ENCODE results near the gene RFX3.
A peak's percentile ranks its signal among the peaks of the same experiment; 100 is the strongest.

Gene RFX3

GRCh38 chr9:3268223-3268622 lies 257.6 kb downstream of the RFX3 start:
- FAIRE-seq: no peak

- FAIRE-seq: no peak
Measured at GRCh38 chr9:3263698-3264097, 262.1 kb downstream of the RFX3 start.

GRCh38 chr9:3262826-3263529 lies 262.8 kb downstream of the RFX3 start:
- no peak for FAIRE-seq

GRCh38 chr9:3261484-3261883 lies 264.3 kb downstream of the RFX3 start:
- FAIRE-seq: no peak

GRCh38 chr9:3256571-3257330 lies 269.1 kb downstream of the RFX3 start:
- FAIRE-seq: no peak

- FAIRE-seq: no peak
Measured at GRCh38 chr9:3251309-3251708, 274.5 kb downstream of the RFX3 start.

- peak; percentile 71 for FAIRE-seq
Measured at GRCh38 chr9:3250741-3251140, 275.1 kb downstream of the RFX3 start.

GRCh38 chr9:3247211-3247610 lies 278.6 kb downstream of the RFX3 start:
- FAIRE-seq: no peak

- FAIRE-seq: no peak
Measured at GRCh38 chr9:3246241-3246640, 279.6 kb downstream of the RFX3 start.

- FAIRE-seq: no peak
Measured at GRCh38 chr9:3244963-3245653, 280.7 kb downstream of the RFX3 start.

- FAIRE-seq: no peak
Measured at GRCh38 chr9:3243683-3244082, 282.1 kb downstream of the RFX3 start.

- no peak for FAIRE-seq
Measured at GRCh38 chr9:3241290-3241689, 284.5 kb downstream of the RFX3 start.

GRCh38 chr9:3240656-3241268 lies 285.0 kb downstream of the RFX3 start:
- FAIRE-seq: no peak

GRCh38 chr9:3239240-3239639 lies 286.6 kb downstream of the RFX3 start:
- FAIRE-seq: no peak

- FAIRE-seq: no peak
Measured at GRCh38 chr9:3238236-3238635, 287.6 kb downstream of the RFX3 start.

- no peak for FAIRE-seq
Measured at GRCh38 chr9:3237121-3237520, 288.7 kb downstream of the RFX3 start.

GRCh38 chr9:3235497-3235896 lies 290.3 kb downstream of the RFX3 start:
- FAIRE-seq: no peak

GRCh38 chr9:3224931-3225330 lies 300.9 kb downstream of the RFX3 start:
- no peak for FAIRE-seq

- FAIRE-seq: no peak
Measured at GRCh38 chr9:3215658-3216057, 310.1 kb downstream of the RFX3 start.

GRCh38 chr9:3214741-3215140 lies 311.1 kb downstream of the RFX3 start:
- FAIRE-seq: no peak

GRCh38 chr9:3205421-3206095 lies 320.2 kb downstream of the RFX3 start:
- FAIRE-seq: no peak

- FAIRE-seq: no peak
Measured at GRCh38 chr9:3200331-3200774, 325.4 kb downstream of the RFX3 start.

- FAIRE-seq: no peak
Measured at GRCh38 chr9:3193791-3194190, 332.0 kb downstream of the RFX3 start.
